CD4-positive, alpha-beta T cell treated with Interleukin-4 for 4 hours (primary cell): ENCODE data around the gene RFLNA.

Experiments used
- DNase-seq: peaks from one replicate; pipeline ENCODE4 v3.0.0-alpha.2; 2020

RFLNA gene, protein sequence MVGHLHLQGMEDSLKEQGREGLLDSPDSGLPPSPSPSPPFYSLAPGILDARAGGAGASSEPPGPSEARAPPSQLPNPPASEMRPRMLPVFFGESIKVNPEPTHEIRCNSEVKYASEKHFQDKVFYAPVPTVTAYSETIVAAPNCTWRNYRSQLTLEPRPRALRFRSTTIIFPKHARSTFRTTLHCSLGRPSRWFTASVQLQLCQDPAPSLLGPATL

DNA sequence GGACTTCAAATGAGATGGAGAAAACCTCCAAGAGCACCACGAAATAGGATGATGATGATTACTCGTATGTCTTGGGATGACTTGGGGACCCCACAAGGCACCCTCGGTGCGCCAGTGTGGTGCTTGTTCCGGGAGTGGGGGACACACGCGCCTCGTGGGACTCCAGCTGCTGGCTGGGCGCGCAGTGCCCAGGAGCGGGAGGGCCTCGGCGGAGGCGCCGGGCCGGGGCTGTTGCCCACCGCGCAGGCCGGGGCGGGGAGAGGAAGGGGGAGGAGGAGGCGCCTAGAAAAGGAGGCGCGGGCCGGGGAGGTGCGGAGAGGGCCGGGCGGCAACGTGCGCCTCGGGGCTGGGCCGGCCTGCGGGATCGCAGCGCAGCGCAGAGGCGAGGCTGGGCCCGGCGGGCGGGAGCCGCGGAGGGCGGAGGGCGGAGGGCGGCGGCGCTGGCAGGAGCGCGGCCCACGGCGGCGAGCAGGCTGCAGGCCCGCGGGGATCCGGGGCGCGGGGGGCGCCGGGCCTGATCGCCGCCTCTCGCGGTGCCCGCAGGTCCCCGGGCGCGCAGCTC, at the start of gene RFLNA:
Gene RFLNA (plus strand): TSS at position 314 of the 562 bp plus-strand sequence. CDS start 337 bp downstream, outside the sequence.
- DNase-seq, result no peak

DNA sequence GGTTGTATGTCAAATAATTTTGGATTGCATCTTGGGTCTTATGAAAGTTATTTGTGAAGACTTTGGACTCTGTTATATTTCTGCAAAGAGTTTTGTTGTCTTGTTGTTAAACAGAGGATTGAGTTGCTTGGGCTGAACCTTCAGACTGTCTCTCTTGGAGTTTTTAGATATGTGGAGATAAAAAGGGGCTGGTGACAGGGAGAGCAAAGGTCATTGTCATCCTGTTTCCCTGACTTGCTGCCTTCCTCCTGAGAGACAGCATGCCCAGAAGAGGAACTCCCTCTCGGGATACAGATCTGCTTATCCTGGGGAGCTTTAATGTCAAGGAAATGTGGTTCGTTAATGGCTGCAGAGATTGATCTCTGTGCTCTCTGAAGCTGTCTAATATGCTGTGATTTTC, 47.6 kb upstream of the RFLNA start:
- DNase-seq, result no peak

DNA sequence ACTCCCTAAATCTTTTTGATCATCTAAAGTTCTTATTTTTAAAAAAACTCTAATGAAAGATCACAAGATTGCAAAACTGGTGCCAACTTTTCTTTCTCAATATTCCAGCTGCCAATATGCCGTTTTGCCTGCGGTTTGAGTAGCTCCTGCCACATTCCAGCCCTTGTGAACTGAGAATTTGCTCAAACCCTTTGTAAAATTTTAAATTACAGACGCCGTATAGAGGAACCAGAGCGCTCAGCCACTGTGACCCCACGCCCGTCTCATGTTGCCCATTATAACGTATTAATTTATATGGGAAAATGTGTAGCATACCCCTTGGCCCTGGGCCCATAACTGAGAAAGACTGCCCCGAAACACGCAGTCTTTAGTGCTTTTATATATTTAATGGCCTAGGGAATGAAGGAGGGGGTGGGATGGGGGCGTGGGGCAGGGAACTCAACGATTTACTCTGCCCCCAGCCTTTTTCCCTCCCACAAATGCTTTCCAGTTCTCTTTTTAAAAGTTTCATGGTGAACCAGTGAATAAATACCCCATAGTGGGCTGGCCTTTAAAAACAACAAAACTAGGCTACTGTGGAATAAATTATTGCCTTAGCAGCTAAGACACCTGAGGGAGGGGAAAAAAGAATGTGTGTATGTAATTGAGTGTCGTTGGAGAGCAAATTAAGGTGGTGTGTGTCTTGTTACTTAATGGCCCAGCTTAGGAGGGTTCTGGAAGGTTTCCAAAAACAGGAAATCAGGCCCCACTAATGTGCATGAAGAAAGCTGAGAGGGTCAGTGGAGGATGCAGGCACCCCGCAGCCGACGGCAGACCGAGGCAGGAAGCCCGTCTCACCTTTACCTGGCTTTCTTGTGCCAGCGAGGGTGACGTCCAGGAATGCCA, 45.7 kb upstream of the RFLNA start:
- DNase-seq, result no peak

DNA sequence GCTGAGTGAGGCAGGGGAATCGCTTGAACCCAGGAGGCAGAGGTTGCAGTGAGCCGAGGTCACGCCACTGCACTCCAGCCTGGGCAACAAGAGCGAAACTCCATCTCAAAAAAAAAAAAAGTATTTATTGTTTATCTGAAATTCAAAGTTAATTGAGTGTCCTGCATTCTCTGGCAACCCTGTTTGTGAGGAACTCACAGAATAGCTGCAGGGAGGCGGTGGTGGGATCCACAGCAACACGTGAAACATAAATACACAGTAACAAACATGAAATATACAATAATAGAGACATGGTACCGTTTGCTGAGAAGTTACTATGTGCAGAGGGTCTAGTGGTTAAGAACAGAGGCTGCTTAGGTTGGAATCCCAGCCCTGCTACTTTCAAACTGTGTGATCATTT, 43.7 kb upstream of the RFLNA start:
- no peak for DNase-seq

DNA sequence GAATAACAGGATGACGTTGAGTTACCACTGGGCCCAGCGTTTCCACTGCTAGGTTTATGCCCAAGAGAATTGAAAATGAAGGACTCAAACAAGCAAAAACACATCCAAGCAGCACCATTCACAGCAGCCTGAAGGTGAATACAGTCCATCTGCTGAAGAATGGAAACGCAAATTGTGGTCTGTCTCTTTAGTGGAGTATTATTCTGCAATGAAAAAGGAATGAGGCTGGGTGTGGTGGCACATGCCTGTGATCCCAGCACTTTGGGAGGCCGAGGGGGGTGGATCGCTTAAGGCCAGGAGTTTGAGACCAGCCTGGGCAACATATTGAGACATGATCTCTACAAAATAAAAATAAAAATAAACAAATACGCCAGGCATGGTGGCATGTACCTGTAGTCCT, 41.9 kb upstream of the RFLNA start:
- no peak for DNase-seq

DNA sequence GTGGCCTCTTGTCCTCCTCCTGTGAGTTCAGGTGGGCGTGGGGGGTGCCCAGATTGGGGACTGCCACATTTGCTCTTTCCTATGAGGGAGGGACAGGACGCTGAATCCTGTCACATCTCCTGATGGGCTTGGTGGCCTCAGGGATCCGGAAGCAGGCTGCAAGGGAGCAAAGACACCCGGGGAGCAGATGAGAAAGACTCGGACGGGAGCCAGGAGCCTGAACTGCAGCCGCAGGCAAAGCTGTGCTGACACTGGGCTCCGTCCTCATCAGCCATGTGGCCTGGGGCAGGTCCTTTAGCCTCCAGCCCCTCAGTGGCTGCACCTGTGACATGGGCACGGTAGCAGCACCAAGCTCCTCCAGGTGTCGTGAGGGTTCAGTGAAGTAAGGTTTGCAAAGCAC, 40.8 kb upstream of the RFLNA start:
- no peak for DNase-seq

- no peak for DNase-seq
These were observed 35.5 kb upstream of the RFLNA start for GRCh38 chr12:124259154-124260066.

DNA sequence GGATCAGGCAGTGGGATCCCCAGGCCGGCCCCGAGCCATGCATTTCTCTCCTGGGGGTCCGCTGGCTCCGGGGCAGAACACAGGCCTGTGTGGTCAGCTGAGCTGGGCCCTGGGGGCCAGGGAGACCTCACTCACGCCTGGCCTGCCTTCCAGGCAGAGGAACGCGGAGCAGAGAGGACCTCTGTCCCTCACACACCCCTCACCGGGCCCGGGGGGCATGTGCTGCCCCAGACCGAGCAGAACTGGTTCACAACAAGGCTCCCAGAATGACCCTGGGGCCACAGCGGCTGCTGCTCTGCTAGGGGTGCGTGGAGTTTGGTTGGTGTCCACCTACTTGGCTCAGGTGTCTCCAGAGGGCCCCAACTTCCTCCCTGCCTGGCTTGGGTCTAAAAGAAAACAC, 33.0 kb upstream of the RFLNA start:
- no peak for DNase-seq

DNA sequence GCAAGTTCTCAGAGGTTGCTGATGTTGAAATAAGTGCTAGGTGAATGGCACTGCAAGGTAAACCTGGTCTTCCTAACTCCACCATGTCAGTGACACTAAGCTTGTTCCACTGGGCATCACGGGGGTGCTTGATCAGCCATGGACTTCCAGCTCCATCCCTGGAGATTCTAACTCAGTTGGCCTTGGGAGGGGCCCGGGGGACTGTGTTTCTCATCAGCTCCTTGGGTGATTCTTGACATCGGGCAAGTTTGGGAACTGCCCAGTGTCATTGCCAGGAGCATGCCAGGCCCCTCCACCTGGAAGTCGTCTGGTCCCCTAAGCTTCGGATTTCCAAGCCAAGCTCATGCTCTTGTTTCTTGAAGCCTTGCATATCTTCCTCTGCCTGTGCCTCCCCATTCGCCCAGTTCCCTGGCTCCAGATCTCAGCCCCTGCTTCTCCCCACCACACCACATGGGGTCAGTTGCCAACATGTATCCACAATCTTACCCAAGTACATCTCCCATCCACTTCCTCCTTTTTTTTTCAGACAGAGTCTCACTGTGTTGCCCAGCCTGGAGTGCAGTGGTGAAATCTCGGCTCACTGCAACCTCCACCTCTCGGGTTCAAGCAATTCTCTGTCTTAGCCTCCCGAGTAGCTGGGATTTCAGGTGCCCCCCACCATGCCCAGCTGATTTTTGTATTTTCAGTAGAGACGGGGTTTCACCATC, 30.7 kb upstream of the RFLNA start:
- DNase-seq, result no peak

- no peak for DNase-seq
These were observed 30.0 kb upstream of the RFLNA start for GRCh38 chr12:124264879-124265278.

DNA sequence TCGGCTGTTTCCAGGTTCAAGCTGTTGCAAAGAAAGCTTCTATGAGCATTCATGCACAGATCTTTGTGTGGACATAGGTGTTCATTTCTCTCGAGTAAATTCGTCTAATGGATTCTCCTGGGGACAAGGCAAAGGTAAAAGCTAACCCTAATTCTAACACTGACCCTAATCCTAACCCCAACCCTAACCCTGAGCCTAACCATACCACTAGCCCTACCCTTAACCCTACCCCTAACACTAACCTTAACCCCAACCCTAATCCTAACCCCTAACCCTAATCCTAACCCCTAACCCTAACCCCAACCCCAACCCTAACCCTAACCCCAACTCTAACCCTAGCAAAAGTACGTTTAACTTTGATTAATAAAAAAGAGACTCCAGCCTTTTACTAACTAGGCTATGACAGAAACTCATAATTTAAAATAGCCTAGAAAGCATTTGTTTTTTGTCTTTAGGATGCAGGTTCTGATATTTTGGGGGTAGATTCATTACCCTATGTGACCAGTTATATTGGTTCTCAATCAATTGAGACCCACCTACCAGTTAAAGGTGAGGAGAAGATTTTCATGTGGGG, 27.6 kb upstream of the RFLNA start:
- no peak for DNase-seq

DNA sequence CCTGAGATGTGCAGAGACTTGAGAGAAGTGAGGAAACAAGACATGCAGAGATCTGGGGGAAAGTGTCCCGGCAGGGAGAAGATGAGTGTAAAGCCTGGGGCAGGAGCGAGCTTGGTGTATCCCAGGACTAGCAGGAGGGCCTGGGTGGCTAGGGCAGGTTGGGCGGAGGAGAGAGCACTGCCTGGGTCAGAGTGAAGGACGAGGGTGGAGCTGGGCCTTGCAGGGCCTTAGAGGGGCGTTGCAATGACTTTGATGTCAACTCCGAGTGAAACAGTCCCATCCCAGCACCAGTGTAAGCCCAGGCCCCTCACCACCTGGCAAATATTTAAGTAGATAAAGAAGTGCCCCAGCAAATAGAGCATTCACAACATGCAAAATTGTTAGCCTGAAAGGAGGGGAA, 24.2 kb upstream of the RFLNA start:
- no peak for DNase-seq

DNA sequence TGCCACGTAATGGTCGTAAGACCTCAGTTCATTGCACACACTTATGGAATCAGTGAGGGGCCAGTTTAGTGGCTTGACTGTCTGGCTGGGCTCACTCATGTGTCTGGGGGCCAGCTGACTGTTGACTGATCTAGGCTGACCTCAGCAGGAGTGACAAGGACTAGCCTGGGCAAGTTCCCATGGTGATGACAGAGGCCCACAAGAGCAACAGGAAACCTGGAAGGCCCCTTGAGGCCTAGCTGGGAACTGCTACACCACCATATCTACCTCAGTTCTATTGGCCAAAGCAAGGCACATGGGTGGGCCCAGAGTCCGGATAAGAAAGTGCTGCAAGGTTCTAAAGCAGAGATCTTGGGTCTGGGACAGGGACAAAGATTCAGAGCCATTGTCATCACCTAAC, 21.3 kb upstream of the RFLNA start:
- no peak for DNase-seq

GRCh38 chr12:124276337-124276736, 18.6 kb upstream of the RFLNA start:
- DNase-seq, result no peak

DNA sequence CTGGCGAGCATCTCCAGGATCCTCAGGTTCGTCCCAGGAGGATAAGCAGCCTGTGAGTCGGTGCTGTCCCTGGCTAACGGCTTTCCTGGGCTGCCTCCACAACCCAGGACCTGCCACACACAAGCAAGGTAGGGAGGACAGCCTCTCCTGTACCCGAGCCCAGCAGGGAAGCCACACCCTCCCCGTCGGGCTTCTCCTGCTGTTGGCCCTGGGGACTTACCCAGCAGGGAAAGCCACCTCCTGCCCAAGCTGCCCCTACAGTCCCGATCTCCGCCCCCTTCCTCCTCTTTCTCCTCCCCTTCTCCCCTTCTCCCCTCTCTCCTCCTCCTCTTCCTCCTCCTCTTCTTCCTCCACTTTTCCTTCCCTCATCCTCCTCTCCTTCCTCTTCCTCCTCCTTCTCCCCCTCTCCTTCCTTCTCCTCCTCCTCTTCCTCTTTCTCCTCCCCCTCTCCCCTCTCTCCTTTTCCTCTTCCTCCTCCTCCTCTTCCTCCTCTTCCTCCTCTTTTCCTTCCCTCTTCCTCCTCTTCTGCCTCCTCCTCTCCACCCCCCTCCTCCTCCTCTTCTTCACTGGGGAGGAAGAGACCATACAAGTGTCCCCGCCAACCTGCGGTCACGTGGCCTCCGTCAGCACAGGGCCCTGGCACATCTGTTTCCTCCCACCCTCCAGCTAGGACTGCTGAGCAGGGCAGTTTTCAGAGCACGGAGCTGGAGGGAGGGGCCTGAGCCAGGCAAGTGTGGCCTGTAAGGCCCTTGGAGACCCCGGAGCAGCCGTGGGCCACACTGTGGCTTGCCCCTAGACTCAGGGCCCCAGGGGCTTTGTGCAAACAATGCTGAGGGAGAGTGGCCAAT, 17.3 kb upstream of the RFLNA start:
- DNase-seq, result no peak

GRCh38 chr12:124278389-124279101, 16.3 kb upstream of the RFLNA start:
- DNase-seq, result no peak

DNA sequence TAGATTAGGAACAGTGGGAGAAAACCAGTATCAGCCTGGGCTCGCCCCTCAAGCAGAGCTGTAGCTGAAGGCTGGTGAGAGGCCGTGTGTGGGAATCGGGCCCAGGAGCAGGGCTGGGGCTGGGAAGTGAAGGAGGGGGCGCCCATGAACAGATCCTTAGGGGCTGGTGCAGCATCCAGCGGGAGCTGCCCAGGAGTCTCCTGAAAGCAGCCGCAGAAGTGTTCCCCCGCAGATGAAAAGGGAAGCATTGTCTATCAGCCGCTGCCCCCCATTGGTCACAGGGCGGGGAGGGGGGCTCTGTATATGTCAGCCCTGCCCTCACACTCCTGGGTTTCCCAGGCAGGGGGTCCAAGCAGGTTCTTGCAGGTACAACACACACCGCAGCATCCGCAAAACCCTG, 15.6 kb upstream of the RFLNA start:
- DNase-seq, result no peak

- no peak for DNase-seq
These were observed 15.0 kb upstream of the RFLNA start for GRCh38 chr12:124279846-124280360.

- no peak for DNase-seq
These were observed 13.6 kb upstream of the RFLNA start for GRCh38 chr12:124281309-124281708.

GRCh38 chr12:124282287-124282686, 12.6 kb upstream of the RFLNA start:
- DNase-seq, result no peak
